ENCODE measurements around the gene PHYKPL.

The PHYKPL gene

DNA sequence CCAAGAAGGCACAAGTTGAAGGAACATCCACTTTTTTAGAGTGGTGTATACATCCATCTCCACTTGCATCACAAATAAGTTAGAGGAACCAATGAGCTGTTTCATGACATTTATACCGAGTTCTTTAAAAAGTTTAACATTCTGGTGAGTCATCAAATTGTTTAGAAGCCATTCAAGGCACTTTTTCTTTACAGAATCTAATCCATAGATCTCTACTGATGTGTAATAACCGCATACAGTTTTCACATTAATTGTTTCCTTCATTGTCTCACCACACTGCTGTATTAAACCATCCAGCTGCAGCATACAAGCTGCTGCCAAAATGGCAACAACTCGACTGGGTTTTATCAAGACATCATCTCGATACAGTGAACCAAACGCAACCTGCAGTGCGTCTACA is 46.2 kb downstream of the PHYKPL start:
- H3K27ac ChIP-seq (replicated peaks): no peak overlapping the region
- no peak overlapping the region for H3K4me3 ChIP-seq (replicated peaks; ENCODE audit: insufficient read depth, low read length)
- H3K27me3 ChIP-seq (ENCODE audit: insufficient read depth, poor library complexity, severe bottlenecking): no peaks in the 10 kb centered on the region
- TF ChIP-seq SPI1 (IDR thresholded peaks at IDR 0.05; ENCODE audit: borderline replicate concordance, low read depth) (no peak), POLR2AphosphoS5 (IDR thresholded peaks at IDR 0.05; ENCODE audit: low read depth) (no peak), GABPA (IDR thresholded peaks at IDR 0.05; ENCODE audit: low read depth) (no peak)
- TF ChIP-seq, protein P1, sequence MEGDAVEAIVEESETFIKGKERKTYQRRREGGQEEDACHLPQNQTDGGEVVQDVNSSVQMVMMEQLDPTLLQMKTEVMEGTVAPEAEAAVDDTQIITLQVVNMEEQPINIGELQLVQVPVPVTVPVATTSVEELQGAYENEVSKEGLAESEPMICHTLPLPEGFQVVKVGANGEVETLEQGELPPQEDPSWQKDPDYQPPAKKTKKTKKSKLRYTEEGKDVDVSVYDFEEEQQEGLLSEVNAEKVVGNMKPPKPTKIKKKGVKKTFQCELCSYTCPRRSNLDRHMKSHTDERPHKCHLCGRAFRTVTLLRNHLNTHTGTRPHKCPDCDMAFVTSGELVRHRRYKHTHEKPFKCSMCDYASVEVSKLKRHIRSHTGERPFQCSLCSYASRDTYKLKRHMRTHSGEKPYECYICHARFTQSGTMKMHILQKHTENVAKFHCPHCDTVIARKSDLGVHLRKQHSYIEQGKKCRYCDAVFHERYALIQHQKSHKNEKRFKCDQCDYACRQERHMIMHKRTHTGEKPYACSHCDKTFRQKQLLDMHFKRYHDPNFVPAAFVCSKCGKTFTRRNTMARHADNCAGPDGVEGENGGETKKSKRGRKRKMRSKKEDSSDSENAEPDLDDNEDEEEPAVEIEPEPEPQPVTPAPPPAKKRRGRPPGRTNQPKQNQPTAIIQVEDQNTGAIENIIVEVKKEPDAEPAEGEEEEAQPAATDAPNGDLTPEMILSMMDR (IDR thresholded peaks at IDR 0.05; ENCODE audit: insufficient read depth, low read length): no peak
- TF ChIP-seq, protein P2, sequence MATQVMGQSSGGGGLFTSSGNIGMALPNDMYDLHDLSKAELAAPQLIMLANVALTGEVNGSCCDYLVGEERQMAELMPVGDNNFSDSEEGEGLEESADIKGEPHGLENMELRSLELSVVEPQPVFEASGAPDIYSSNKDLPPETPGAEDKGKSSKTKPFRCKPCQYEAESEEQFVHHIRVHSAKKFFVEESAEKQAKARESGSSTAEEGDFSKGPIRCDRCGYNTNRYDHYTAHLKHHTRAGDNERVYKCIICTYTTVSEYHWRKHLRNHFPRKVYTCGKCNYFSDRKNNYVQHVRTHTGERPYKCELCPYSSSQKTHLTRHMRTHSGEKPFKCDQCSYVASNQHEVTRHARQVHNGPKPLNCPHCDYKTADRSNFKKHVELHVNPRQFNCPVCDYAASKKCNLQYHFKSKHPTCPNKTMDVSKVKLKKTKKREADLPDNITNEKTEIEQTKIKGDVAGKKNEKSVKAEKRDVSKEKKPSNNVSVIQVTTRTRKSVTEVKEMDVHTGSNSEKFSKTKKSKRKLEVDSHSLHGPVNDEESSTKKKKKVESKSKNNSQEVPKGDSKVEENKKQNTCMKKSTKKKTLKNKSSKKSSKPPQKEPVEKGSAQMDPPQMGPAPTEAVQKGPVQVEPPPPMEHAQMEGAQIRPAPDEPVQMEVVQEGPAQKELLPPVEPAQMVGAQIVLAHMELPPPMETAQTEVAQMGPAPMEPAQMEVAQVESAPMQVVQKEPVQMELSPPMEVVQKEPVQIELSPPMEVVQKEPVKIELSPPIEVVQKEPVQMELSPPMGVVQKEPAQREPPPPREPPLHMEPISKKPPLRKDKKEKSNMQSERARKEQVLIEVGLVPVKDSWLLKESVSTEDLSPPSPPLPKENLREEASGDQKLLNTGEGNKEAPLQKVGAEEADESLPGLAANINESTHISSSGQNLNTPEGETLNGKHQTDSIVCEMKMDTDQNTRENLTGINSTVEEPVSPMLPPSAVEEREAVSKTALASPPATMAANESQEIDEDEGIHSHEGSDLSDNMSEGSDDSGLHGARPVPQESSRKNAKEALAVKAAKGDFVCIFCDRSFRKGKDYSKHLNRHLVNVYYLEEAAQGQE (IDR thresholded peaks at IDR 0.05; ENCODE audit: insufficient replicate concordance, low read depth): no peak
- DNase-seq (ENCODE audit: low read depth in 1 of 2, low spot score in 1 of 2): no peak

DNA sequence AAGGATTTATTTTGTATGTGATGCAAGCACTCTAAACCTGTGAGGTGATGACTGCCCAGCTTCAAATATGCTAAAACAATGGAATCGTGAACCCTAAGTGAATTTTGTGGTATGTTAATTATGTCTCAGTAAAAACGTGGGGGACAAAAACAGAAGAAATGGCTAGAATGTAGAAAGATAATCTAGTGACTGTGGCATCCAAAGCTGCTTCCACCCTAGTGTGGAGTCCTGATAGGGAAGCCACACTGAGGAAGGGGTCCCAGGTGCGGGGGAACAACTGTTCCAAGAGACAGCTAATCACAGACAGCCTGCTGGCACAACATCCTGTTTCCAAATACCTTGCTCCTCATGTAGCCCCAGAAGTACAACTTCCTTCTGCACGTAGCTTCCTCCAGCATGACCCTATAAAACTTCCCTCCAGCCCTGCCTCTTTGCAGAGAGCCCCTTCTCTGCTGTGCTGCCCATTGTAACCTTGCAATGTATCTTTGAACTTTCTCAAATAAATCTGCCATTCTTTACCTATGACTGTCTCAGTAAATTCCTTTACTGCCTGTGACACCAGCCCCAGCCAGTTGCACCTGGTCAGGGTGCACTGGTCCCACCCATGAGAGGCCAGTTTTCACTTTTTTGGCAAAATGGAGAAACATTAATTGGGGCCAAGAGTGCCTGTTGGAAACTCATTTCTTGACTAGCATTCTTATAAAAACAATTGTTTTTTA is 50.3 kb downstream of the PHYKPL start:
- H3K27me3 ChIP-seq (ENCODE audit: insufficient read depth, poor library complexity, severe bottlenecking): no peaks in the 10 kb centered on the region
- H3K4me3 ChIP-seq (replicated peaks; ENCODE audit: insufficient read depth, low read length): no peak overlapping the region
- TF ChIP-seq SPI1 (IDR thresholded peaks at IDR 0.05; ENCODE audit: borderline replicate concordance, low read depth) (peak; percentile 73), POLR2AphosphoS5 (IDR thresholded peaks at IDR 0.05; ENCODE audit: low read depth) (peak; percentile 98), GABPA (IDR thresholded peaks at IDR 0.05; ENCODE audit: low read depth) (peak; percentile 73)
- TF ChIP-seq, protein P1 (IDR thresholded peaks at IDR 0.05; ENCODE audit: insufficient read depth, low read length): no peak
- TF ChIP-seq, protein P2 (IDR thresholded peaks at IDR 0.05; ENCODE audit: insufficient replicate concordance, low read depth): peak; percentile 26
- DNase-seq (ENCODE audit: low read depth in 1 of 2, low spot score in 1 of 2): peak; percentile 75 to 96
- H3K27ac ChIP-seq (replicated peaks): peak overlapping the region; percentile 74

DNA sequence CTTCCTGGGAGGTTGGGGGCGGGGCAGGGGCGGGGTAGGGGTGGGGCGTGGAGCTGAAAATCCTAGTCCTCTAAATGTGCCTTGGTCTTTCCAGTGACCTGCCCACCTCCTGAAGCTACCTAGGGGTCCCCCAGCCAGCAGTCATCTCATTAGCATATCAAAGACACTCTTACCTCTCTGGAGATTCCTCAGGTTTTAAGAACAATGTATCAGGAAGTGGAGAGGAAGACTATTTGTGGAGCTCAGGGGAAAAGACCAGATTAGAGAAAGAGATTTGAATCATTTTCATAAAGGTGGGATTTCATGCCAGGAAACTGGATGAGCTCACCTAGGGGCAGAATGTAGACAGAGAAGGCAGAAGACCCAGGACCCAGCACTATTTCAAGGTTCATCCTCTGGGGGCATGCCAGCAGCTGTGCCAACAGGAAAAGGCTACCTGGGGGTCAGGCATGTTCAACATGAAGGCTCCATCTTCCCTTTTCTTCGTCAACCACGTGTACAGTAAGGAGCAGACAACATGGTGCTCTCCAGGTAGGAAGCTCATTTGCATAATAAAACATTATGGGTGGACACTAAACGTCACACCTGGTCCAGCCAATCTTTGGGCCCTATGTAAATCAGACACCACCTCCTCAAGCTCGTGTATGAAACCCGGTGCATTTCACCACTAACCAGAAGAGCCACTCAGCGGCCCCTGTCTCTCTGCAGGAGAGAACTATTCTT is 52.3 kb downstream of the PHYKPL start:
- TF ChIP-seq SPI1 (IDR thresholded peaks at IDR 0.05; ENCODE audit: borderline replicate concordance, low read depth): no peak
- Histone ChIP-seq H3K27ac (replicated peaks) (no peak overlapping the region), H3K4me3 (replicated peaks; ENCODE audit: insufficient read depth, low read length) (no peak overlapping the region), H3K27me3 (ENCODE audit: insufficient read depth, poor library complexity, severe bottlenecking) (no peaks in the 10 kb centered on the region)
- no peak for DNase-seq (ENCODE audit: low read depth in 1 of 2, low spot score in 1 of 2)

DNA sequence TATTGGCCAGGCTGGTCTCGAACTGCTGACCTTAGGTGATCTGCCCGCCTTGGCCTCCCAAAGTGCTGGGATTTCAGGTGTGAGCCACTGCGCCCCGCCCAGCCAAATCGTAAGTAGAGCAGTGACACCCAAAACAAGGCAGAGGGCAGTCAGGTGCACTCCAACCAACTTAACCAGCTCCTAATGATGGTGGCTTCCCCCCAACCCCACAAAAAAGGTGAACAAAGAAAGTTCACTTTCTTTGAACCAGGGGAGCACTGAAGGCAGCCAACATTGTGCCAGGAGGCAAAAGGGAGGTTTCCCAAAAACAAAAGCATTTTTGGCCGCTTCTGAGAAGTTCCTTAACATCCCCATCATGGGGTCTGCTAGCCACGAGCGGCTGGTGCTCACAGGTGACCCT is 55.0 kb downstream of the PHYKPL start:
- H3K27ac ChIP-seq (replicated peaks): no peak overlapping the region
- DNase-seq (ENCODE audit: low read depth in 1 of 2, low spot score in 1 of 2): no peak
- H3K27me3 ChIP-seq (ENCODE audit: insufficient read depth, poor library complexity, severe bottlenecking): no peaks in the 10 kb centered on the region
- H3K4me3 ChIP-seq (replicated peaks; ENCODE audit: insufficient read depth, low read length): no peak overlapping the region
- TF ChIP-seq, protein P2 (IDR thresholded peaks at IDR 0.05; ENCODE audit: insufficient replicate concordance, low read depth): no peak
- no peak for TF ChIP-seq POLR2AphosphoS5 (IDR thresholded peaks at IDR 0.05; ENCODE audit: low read depth)
- no peak for TF ChIP-seq SPI1 (IDR thresholded peaks at IDR 0.05; ENCODE audit: borderline replicate concordance, low read depth)
- no peak for TF ChIP-seq GABPA (IDR thresholded peaks at IDR 0.05; ENCODE audit: low read depth)
